Stimulated activated CD8-positive, alpha-beta memory T cell treated with anti-CD3 and anti-CD28 coated beads, Interleukin-15, amount 100 ng/mL, for 1 hour (primary cell): Measurements from ENCODE around the gene ZP4.
"Not testable (repeated sequence)": the region's sequence is repeated elsewhere in the genome, so short reads cannot be mapped to it uniquely, and the experiment has no call there.

Experiments used
- DNase-seq: peaks from one replicate; pipeline ENCODE4 v3.0.0-alpha.2; 2020; ENCODE audit warnings: low read depth

ZP4 gene

GRCh38 chr1:237875291-237875690, 15.4 kb downstream of the ZP4 start:
- DNase-seq: no peak

- DNase-seq: no peak
Measured at GRCh38 chr1:237873487-237874211, 17.1 kb downstream of the ZP4 start.

GRCh38 chr1:237868817-237869600, 21.7 kb downstream of the ZP4 start:
- DNase-seq: no peak

- no peak for DNase-seq
Measured at GRCh38 chr1:237867380-237867888, 23.3 kb downstream of the ZP4 start.

- no peak for DNase-seq
Measured at GRCh38 chr1:237864338-237865244, 26.1 kb downstream of the ZP4 start.

GRCh38 chr1:237863234-237863633, 27.5 kb downstream of the ZP4 start:
- no peak for DNase-seq

GRCh38 chr1:237861944-237862343, 28.8 kb downstream of the ZP4 start:
- no peak for DNase-seq

- no peak for DNase-seq
Measured at GRCh38 chr1:237858992-237859391, 31.7 kb downstream of the ZP4 start.

GRCh38 chr1:237857455-237857854, 33.3 kb downstream of the ZP4 start:
- DNase-seq: no peak

GRCh38 chr1:237852342-237852741, 38.4 kb downstream of the ZP4 start:
- no peak for DNase-seq

- DNase-seq: no peak
Measured at GRCh38 chr1:237851210-237851845, 39.4 kb downstream of the ZP4 start.

- DNase-seq: not testable (repeated sequence)
Measured at GRCh38 chr1:237843516-237843915, 47.2 kb downstream of the ZP4 start.

GRCh38 chr1:237841485-237841884, 49.2 kb downstream of the ZP4 start:
- DNase-seq: no peak

GRCh38 chr1:237838904-237839534, 51.7 kb downstream of the ZP4 start:
- no peak for DNase-seq

GRCh38 chr1:237838320-237838719, 52.4 kb downstream of the ZP4 start:
- DNase-seq: no peak

- DNase-seq: no peak
Measured at GRCh38 chr1:237834461-237834860, 56.3 kb downstream of the ZP4 start.

GRCh38 chr1:237834048-237834447, 56.7 kb downstream of the ZP4 start:
- no peak for DNase-seq

GRCh38 chr1:237832858-237833257, 57.9 kb downstream of the ZP4 start:
- DNase-seq: no peak
